Central memory CD4-positive, alpha-beta T cell (primary cell): ENCODE data around the gene KIF16B.

Source experiments
- DNase-seq: peaks from one replicate; pipeline ENCODE4 v3.0.0; 2022

KIF16B gene

GRCh38 chr20:16432466-16433292 lies 140.6 kb downstream of the KIF16B start:
- no peak for DNase-seq

DNA sequence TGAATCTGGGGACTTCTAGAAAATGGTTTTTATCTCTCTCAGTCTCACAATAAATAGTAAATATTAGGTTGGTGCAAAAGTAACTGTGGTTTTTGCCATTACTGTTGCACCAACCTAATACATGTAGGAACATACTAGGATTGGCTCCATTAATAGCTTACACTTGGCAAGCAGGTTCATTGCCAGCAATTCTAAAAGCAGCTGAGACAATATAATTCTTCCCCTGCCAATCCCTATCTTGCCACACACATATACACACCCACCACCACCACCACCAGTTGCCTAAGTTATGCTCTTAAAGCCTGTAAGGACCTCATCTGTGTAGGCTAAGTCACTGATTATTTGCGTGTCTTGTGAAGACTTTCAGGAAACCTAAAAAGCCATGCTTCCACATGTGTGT lies 145.1 kb downstream of the KIF16B start:
- no peak for DNase-seq

DNA sequence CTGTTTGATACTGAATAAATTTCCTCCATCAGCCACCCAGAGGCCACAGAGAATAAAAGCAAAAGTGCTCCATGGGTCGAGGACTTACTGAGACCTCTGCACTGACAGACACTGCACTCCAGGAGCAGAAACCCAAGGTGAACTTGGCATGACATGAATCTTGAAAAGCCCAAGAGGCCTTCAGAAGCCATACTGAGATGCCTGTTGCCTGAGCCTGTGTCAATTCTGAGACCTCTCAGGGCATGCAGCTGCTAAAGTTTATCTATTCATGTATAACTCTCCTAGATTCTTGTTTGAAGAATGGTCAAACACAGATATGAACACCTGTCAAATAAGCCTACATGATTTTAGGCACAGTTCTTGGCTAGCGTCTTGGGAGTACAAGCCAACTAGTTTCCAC lies 145.7 kb downstream of the KIF16B start:
- DNase-seq, result no peak

- DNase-seq, result no peak
Measured at GRCh38 chr20:16424780-16425179, 148.5 kb downstream of the KIF16B start.

DNA sequence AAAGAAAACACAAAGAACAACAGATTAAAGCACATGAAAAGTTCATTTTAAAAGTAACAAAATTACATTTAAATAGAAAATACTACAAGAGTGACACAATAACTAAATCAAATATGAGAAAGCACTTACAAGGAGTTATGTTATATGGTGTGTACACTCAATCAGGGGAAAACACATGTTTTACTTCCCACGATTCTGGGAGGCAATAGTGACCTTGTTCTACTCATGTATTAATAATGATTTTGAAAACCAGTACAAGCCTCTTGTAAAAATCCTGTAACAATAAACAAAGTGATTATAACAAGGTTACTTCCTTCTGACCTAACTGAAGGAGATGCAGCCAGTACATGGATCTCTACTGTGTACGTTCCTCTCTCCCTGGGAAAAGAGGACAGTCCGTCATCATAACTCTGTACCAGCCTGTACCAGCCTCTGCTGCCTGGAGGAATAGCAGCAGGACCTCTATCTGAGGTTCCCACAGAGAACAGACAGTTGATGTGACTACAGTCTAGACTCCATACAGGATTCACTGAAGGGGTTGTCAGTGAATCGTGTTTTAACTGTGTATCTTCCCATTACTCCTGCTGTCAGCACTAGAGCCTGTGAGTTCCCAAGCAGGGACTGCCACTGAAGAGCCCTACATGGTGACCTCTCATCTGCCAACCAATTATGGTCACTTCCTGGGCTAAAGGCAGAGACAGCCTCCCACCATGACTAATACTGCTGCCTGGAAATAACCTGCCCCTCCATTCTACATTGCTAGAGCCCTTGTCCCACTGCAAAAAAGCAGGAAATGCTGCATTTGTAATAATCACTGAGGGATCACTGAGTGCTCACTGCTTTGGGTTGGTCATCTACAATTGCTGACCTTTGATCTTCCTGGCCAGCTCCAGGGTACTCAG lies 149.7 kb downstream of the KIF16B start:
- no peak for DNase-seq

DNA sequence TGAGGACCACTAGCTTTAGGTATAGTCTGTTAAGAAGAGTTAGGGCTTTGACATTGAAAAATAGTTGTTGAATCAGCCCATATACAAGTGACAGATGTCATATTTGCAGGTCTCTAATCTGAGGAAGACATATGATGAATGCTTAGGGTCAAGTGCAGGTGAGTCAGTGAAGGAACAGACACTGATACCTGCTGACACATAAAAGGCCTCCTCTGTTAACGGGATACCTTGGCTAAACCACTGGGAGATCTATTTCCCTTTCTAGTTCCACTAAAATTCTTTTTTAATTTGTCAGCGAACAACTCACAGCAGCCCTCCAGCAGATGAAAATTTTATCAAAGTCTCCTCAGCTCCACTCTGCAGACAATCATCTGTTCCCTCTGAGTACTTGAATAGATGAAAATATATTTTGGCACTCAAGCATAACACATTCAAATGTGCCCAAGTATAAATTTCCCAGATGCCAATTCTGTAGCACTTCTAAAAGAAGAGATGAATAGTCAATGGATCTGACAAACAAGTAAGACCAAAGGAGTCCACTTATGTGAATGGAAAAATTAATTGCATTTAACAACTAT lies 154.0 kb downstream of the KIF16B start:
- no peak for DNase-seq

- no peak for DNase-seq
Measured at GRCh38 chr20:16418616-16419015, 154.6 kb downstream of the KIF16B start.

- no peak for DNase-seq
Measured at GRCh38 chr20:16417001-16417400, 156.2 kb downstream of the KIF16B start.

GRCh38 chr20:16415071-16416053 lies 157.9 kb downstream of the KIF16B start:
- DNase-seq, result no peak

- DNase-seq, result no peak
Measured at GRCh38 chr20:16412906-16413305, 160.3 kb downstream of the KIF16B start.

- DNase-seq, result no peak
Measured at GRCh38 chr20:16411361-16411760, 161.9 kb downstream of the KIF16B start.

DNA sequence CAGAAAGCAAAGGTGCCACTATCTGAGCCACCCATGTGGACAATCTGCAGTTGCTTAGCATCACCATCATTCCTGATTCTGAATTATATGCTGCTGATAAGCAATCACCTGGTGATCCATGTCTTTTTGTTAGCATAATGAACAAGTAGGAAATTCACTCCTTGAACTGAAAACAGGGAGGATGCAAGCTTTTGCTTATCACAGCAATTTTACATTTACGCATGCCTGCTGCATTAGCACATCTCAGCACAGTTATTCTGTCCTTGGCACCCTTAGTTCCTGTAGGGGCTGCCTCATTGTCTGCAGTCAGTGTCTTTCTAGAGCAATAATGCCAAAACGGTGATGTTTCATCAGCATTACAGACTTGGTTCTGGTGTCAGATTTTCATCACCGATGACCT lies 162.6 kb downstream of the KIF16B start:
- DNase-seq, result no peak

- no peak for DNase-seq
Measured at GRCh38 chr20:16408981-16409380, 164.3 kb downstream of the KIF16B start.

GRCh38 chr20:16407251-16408067 lies 165.8 kb downstream of the KIF16B start:
- DNase-seq, result no peak

DNA sequence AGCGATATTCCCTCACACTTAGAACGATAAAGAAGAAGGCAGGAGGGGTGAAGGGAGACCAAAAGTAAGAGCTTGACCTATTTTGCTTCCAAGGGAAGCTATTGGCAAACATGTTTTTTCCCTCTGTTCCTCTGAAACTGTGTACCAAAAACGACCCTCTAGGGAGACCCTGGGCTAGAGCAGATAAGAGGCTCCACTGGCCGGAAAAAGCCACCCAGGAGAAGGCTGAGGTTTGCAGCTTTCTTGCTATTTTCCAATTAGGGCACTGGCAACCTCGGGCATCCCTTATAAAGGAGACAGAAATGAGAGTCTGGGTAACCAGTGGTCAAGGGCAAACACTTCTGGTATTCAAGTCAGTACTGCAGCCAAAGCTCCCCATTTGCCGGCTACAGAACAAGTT lies 168.0 kb downstream of the KIF16B start:
- no peak for DNase-seq

GRCh38 chr20:16404640-16405039 lies 168.6 kb downstream of the KIF16B start:
- no peak for DNase-seq

GRCh38 chr20:16404171-16404570 lies 169.1 kb downstream of the KIF16B start:
- no peak for DNase-seq

DNA sequence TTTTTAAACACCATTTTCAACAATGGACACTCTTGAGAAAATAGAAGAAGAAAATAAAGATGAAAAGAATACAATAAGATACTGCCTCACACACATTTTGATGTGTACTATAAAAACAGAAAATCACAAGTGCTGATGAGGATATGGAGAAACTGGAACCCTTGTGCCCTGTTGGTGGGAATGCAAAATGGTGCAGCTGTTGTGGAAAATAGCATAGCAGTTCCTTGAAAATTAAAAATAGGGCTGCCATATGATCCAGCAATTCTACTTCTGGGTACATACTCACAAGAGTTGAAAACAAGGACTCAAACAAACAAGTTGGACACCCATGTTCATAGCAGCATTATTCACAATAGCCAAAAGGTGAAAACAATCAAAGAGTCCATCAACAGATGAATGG lies 173.0 kb downstream of the KIF16B start:
- no peak for DNase-seq

DNA sequence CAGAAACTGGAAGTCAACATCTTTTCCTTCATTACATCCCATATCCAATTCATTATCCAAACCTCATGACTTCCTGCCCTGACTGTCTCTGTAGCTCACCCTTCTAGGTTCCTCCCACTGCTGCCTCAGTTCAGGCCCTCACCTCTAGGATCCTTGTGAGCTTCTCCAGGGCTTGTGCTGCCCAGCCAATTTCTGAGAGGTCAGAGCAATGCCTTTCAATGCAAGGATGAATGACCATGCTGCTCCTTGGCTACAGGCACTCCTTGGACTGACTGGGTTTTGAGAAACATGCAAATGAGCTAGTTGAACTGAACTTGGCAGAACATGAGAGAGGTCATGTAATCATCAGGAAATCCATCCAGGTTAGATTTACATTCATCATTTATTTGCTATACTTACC lies 173.4 kb downstream of the KIF16B start:
- DNase-seq, result no peak

DNA sequence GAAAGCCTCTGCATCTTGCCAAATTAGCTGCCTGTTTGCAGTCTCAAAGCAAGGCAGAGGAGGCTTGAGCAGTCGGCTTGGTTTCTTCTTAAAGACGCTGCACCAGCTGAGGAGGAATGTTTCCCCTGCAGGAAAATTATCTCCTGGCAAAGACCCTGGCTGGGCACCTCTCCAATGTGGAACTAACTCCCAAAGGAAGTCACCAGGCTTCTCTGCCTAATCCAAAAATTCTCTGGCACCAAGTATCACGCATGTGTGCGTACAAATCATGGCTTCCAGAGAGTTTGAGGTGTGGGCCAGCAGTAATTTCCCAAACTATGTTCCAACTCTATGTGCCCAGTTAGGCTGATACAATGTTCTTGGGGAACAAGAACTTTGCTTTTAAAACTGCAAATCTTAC lies 176.2 kb downstream of the KIF16B start:
- DNase-seq, result no peak

DNA sequence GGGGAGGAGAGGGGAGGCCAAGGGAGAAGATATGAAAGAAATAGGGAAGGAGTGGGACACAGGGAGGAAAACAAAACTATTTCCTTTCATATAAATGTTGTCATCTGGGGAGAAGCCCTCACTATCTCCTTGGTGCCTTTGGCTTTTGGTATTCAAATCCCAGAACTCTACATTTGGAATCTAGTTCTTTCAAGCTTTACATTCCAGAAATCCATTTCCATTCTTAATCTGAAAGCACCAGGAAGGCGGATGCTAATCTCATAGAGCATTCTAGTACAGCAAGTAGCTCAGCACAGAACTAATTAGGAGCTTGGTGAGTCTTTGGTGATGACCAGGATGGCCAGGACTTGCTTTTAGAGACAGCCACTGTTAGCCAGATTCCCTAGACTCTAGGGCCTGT lies 177.9 kb downstream of the KIF16B start:
- DNase-seq, result no peak
